Hematopoietic multipotent progenitor cell (in vitro differentiated cells): ENCODE measurements around the gene PIP5K1C. TPM values are rescaled to one million over a fixed set of nuclear protein-coding genes. Genes with fewer than 3 reads are reported as not detected.

Source experiments
- DNase-seq, 3 donors: peaks; one replicate each; pipeline ENCODE4 v3.0.0-alpha.2; 2011 to 2015; ENCODE audit warnings: low read depth in 2 of 3, low spot score in 2 of 3
- total RNA-seq: library from RNA; depleted of rRNA; stranded (reverse); fragments of >200 nt; gene quantifications from one replicate; pipeline ENCODE4 v1.2.3, GENCODE V29; 2012

PIP5K1C gene
- total RNA-seq, 1 donor, result 23.4 TPM

- no peak for DNase-seq
These were observed 5.0 kb downstream of the PIP5K1C start for GRCh38 chr19:3695124-3695733.

DNA sequence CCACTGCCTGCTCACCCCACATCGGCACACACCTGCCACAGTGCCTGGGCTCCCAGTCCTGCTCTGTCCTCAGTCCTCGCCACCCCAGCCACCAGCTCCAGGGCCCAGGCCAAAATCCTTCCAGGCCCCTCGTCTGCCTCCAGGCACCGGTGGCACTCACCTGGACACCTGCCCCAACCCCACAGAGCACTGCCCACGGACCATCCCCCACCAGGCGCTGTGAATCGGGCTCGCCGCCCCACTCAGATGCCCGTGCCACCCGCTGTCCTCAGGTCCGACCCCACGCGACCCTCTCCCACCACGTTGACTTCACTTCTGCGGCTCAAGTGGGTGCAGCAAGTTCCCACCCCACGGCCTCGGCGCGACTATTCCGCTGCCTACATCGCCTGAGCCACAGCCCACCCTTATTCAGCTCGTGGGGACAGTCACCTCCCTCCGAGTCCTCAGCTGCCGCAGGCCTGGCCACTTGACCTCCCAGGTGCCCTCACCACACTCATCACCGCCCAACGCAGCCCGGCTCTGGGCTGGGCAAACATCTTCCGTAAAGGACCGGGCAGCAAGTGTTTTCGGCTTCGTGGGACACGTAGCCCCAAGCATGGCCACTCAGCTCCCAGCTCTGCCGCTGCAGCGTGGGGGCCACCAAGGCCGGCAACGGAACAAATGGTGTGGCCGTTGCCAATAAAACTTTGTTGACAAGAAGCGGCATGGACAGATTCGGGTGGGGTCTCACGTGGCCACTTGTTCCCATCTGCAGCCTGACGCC lies 5.7 kb downstream of the PIP5K1C start:
- DNase-seq, result no peak

GRCh38 chr19:3693025-3693925 lies 7.0 kb downstream of the PIP5K1C start:
- no peak for DNase-seq

DNA sequence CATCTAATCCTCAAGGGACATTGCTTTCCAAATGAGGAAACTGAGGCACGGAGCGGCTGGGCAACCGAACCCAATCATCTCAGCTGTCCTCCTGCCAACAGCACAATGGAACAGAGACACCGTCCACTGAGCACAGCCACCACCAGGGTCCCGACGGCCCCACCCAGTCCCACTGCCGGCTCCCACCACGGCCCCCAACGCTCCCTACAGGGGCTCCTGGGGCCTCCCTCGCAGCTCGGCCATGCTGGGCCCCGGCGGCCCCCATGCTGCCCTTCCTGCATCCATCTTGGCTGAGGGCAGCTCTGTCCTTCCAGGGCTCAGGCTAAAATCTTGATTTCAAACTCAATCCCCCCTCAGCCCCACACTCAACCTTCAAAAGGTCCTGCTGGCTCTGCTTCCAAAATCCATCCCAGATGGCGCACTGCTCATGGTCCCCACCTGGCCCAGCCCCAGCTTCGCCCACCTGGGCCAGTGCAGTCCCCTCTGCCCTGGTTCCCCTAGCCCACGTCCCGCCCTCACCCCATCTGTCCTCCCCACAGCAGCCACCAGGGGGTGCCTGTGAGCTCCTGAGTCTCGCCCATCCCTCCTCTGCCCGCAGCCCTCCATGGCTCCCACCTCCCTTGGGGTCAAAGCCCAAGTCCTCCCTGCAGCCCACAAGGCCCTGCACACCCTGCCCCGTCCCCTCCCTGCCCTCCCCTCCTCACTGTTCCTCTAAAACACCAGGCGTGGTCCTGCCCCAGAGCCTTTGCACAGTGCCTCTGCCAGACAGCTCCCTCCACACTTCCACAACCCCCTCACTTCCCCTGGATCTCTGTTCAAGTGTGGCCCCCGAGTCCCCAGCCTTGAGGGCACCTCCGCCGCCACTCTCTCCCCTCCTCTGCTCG lies 7.9 kb downstream of the PIP5K1C start:
- DNase-seq, result no peak

DNA sequence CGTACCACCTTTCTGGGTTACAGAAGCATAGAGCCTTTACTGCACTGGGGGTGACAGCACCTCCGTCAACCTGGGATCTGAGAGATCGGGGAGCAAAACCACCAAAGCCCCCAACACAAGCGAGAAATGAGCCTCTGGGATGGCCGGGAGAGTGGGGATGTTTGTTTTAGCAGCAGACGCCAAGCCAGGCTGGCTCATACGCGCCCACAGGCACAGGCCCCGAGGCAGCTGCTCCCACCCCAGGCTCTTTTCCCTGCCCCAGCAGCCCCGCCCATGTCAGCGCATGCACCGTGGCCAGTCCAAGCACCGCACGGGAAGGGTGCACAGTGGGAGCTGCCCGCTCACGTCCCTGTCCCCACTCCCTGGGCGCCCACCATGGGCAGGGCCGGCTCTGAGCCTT lies 8.5 kb downstream of the PIP5K1C start:
- no peak for DNase-seq

- DNase-seq, result no peak
These were observed 8.9 kb downstream of the PIP5K1C start for GRCh38 chr19:3691372-3691716.

- DNase-seq, result no peak
These were observed 9.5 kb downstream of the PIP5K1C start for GRCh38 chr19:3690551-3691371.

DNA sequence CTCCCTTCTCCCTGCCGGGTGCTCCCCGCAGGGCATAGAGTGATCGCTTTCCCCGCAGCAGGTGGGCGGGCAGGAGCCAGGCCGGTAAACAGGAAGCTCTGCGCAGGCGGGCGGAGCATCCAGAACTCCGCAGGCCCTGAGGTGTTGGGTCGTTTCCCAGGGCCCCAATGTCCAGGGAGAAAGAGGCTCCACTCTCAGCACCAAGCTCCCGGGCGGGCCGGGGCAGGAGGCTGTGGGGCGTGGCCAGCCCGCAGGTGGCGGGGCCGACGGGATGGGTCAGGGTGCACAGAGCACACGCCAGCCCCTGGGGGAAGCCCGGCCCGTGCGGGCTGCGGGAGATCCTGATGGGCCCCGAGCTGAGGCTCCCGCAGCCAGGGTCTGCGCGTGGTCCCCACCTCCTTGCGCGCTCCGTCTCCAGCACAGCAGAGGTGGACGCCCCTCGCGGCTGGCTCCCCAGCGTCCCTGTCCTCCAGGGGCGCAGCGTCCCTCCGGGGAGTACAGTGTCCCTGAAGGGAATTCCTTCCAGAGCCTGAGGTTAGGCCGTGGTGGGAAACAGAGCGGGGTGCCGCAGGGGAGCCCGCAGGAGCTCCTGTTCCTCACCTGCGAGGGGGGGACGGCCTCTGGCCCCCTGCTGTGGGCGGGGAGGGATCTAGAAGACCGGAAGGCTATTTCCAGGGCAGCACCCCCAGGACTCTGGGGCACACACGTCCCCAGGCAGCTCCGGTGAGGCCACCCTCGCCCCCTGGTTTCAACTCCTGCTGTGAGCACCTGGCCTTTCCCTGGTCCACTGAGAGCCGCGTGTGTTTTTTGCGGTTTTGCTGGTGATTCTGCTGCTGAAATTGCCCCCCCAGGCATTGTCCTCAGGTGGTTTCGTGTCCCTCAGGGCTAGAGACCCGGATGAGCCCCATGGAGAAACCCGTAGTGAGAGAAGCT lies 12.2 kb downstream of the PIP5K1C start:
- no peak for DNase-seq

DNA sequence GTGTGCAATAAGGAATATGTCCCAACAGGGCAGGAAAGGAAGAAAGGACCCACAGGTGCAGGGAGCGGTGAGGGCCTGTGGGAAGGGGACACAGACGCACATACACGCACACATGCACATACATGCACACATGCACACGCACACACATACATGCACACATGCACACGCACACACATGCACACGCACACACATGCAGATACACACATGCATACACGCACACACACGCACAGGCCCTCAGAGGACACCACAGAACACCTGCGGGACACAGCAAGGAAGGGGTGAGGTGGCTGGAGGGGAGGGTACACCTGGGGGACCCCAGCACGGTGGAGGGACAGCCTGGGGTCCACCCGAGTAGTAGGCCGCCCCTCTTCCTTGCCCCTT lies 12.9 kb downstream of the PIP5K1C start:
- no peak for DNase-seq

GRCh38 chr19:3684817-3685410 lies 15.4 kb downstream of the PIP5K1C start:
- DNase-seq, result no peak

DNA sequence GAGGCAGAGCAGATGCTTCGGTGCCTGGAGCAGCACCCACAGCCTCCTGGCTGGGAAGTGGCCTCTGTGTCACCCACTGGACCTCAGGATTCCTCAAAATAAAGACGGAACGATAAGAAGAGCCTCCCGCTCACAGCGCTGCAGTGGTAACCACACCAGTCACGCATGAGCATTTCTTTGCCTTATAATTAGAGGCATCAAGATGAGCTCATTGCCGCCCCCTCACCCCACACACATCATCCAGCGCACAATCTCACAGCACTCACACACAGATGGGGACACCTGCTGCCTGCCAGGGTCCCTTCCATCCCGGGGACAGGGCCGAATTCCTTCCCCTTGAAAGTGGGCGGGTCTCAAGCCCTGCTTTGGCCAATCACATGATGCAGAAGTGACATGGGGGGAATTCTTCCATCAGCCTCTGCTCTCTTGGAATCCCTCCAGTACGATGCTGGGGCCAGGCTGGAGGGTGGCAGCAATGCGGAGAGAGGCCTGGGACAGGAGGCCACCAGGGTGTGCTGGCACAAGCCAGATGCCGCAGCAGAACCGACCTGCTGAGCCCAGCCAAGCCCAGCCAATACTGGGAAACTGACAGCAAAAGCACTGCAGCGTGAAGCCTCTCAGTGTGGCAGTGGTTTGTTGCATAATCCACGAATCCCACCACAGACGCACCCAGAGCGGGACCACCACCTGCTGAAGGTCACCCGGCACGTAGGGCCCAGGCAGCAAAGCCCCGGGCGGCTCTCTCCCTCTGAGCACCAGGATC lies 16.0 kb downstream of the PIP5K1C start:
- no peak for DNase-seq

DNA sequence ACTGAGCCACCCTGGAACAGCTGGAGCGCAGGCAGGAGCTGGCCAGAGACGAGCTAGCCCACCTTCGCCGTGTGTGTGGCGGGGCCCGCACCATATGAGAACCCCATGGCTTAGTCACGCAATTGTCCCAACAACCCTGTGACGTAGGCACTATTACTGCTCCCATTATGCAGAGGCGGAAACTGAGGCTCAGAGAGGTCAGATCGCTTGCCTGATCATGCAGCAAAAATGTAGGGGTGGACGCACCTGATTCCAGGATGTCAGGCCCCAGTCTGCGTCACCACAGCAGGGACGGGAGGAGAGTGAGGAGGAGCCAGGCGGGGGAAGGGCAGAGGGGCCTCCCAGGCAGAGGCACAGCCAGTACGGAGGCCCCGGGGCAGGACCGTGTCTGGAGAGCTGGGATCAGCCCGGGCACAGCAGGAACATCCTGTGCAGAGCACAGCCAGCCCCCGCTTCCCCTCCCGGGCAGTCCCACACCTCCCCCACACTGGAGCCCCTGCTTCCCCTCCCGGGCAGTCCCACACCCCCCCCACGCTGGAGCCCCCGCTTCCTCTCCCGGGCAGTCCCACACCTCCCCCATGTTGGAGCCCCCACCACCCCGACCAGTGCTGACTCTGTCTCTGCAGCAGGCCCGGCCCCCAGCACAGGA lies 16.7 kb downstream of the PIP5K1C start:
- DNase-seq, result no peak

DNA sequence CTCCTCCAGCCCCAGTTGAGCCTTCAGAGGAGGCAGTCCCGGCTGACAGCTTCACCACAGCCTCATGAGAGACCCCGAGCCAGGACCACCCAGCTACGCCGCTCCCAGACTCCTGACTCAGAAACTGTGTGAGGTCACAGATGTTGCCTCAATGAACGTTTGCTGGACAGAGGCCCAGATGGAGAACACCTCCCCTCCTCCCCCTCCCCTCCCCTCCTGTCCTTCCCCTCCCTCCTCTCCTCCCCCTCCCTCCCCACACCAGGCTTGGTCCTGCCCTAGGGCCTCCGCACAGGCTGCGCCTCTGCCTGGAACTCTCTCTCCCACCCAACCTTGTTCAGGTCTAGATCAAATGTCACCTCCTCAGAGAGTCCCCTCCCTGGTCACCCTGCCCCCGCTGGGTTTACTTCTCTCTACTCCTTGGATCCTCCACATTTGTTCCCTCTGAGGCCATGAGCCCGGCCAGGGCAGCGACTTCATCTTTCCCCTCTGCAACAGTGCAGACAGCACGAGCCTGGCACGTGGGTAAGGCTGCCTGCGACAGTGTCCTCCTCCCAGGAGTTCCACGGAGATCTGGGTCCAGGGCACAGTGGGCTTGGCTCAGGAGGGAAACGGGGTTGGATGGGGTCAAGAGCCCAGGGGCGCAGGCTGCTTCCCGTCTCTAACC lies 17.4 kb downstream of the PIP5K1C start:
- no peak for DNase-seq

- DNase-seq, result no peak
These were observed 18.0 kb downstream of the PIP5K1C start for GRCh38 chr19:3682286-3682685.

DNA sequence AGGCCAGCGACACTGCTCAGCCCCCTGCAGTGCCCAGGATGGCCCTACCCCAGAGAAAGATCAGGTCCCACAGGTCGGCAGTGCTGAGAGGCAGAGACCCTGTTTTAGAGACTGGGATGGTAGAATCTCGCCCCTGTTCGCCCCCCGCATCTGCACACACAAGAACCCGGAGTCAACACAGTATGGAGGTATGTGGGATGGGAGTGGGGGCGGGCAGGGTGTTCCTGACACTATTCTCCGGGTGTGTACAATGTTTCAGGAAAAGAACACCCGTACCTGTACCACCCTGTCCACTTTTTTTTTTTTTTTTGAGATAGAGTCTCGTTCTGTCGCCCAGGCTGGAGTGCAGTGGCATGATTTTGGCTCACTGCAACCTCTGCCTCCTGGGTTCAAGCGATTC lies 19.3 kb downstream of the PIP5K1C start:
- no peak for DNase-seq

GRCh38 chr19:3679581-3679980 lies 20.7 kb downstream of the PIP5K1C start:
- no peak for DNase-seq

DNA sequence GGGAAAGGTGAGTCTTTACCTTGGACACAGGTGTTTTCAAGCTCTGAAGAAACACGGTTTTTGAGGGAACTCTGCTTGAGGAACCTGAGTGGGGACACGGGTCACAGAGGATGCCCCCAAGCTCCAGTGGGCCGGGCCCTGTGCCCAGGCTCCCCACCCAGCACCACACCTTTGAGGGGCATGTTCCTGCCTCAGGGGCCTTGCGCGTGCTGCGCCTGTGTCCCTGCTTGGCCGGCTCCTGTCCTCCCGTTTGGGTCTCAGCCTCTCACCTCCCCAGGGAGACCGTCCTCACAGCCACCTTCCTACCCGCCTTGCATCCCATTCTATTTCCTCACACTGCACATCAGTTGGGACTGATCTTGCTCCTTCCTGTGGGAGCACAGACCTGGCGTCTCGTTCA lies 21.1 kb downstream of the PIP5K1C start:
- DNase-seq, result no peak
